Activated CD8-positive, alpha-beta memory T cell treated with anti-CD3 and anti-CD28 coated beads for 36 hours (primary cell): ENCODE results near the gene ERC2. TPM values are rescaled to one million over a fixed set of nuclear protein-coding genes. Genes with fewer than 3 reads are reported as not detected.

Experiments
- CTCF ChIA-PET: fragments of 350-600 bp; sonication (Branson Sonifier 250); formaldehyde crosslinking; loops from one replicate; lab custom pipeline; 2021; ENCODE audit warnings: antibody characterized with exemption; lab: Charles Lee
- POLR2A ChIA-PET: fragments of 350-600 bp; sonication (Branson Sonifier 250); formaldehyde crosslinking; loops from one replicate; lab custom pipeline; 2021; ENCODE audit warnings: antibody characterized with exemption; lab: Charles Lee
- total RNA-seq, 2 experiments: library from RNA; stranded (reverse); gene quantifications; one replicate each; pipeline ENCODE4 v1.2.3, GENCODE V29; 2021

The ERC2 gene
- total RNA-seq, 2 experiments from 2014 or later, result not detected

DNA sequence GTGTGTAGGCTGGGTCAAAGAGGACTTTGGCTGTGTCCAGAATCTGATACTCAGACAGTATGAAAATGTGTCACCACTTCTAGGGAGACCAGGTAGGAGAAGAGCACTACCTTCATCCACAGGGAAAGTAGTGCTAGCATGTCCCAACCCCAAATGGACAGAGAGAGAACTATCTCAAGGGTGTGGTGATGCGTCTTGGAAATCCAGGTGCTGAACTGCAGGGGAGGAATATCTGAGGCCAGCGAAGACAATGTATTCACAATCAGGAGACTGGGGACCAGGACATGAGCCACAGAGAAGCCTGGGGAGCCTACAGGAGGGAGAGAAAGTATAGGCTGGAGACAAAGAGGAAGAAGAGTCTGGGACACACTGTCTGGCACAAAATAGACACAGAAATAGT lies 829.1 kb downstream of the ERC2 start:
- POLR2A ChIA-PET, result no interaction called here

DNA sequence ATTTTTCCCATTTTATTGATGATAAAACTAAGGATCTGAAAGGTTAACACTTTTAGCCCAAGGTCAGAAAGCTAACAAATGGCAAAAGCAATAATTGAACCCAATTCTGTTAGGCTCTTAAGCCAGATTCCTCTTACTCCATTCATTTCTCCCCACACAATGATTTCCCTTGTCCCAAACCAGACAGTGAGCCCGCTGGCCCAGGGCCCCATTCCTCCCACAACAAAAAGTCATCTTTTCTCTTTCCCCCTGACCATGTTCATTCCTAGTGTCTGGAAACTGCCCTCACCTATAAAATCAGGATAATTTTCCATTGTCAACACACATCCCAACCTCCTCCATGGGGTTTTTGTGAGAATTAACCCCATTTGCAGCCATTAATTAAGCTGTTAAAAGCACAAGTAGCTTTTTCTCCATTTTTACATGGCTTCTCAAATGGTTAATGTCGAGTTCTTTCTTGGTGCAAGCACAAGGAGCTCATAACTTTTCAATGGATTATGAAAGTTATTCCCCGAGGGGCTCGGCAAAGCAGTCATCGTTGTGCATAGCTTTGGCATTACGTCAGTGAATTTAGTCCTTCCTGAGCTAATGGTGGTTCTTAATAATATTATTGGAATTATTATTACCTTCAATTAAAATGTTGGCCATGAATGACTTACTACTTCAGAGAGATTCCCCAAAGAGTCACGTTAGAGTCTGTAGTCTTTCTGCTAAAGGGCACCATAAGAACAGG lies 830.2 kb downstream of the ERC2 start:
- CTCF ChIA-PET, result no interaction called here
- POLR2A ChIA-PET, result no interaction called here

More for the DNA sequence above, 829.1 kb downstream of the ERC2 start:
- CTCF ChIA-PET, result no interaction called here

DNA sequence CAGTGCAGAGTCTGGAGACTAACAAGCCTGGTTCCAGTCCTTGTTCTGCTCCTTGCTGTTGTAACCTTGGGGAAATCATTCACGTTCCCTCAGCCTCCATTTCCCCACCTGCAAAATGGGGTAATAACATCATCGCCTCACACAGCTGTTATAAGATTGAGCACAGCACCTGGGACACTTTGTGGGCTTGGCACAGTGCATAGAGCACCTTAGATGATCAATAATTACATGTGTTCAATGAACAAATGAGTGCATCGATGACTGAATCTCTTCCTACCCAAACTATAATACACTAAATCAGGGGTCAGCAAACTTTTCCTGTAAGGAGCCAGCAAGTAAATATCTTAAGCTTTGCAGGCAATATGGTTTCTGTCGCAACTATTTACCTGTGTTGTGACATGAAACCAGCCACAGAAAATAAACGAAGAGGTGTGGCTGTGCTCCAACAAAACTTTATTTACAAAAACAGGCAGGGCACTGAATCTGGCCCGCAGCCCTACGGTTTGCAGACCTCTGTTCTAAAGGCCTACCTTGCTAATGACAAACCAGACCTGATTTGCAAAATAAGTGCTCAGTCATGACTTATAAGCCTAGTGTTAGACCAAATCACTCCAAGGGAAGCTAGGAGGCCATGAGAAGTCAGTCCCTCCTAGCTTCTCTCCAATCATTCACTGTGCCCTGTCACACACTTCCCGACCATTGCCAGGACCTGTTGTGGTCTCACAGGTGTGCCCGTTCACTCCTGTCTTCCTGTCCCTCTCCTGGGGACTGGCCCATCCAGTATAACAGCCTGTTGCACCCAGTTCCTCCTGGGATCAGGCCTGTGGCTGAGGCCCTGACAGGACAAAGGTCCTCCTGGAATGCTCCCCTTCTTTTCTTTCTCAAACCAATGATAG lies 831.7 kb downstream of the ERC2 start:
- POLR2A ChIA-PET, result no interaction called here

DNA sequence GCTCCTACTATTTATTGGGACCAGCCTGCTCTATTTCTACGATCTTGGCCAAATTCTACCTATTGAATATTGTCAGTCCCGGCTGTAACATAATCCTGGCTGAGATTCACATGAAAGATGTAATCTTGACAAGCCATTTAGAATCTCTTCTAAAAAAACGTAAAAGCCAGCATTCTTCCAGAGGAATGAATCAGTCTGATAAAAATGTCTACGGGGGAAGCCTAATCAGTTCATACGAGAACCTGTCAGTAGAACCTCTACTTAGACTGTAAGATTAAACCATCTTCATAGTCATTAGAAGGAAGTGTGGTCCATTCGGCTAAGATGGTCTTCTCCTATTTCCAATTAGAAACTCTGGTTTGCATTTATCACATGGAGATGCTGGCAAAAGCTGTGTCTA lies 833.9 kb downstream of the ERC2 start:
- ChIA-PET POLR2A (no interaction called here), CTCF (no interaction called here)

More for the DNA sequence above, 831.7 kb downstream of the ERC2 start:
- CTCF ChIA-PET, result no interaction called here

DNA sequence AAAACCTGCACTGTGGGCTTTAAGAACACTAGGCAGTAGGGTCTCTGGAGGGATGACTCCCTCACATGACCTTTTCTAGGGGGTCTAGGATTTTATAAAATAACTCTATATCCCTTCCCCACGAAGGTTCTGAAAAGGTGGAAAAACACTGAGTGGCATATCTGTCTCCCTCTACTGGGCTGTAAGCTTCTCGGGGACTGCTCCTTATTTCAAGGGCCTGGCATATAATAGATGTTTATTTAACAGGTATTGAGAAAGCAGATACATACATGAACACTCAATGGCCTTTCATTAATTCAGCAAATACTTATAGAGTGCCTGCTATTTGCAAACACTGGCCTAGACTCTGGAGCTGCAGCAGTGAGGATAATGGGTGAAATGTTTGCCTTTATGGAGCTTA lies 834.9 kb downstream of the ERC2 start:
- POLR2A ChIA-PET, result no interaction called here
- CTCF ChIA-PET, result no interaction called here

DNA sequence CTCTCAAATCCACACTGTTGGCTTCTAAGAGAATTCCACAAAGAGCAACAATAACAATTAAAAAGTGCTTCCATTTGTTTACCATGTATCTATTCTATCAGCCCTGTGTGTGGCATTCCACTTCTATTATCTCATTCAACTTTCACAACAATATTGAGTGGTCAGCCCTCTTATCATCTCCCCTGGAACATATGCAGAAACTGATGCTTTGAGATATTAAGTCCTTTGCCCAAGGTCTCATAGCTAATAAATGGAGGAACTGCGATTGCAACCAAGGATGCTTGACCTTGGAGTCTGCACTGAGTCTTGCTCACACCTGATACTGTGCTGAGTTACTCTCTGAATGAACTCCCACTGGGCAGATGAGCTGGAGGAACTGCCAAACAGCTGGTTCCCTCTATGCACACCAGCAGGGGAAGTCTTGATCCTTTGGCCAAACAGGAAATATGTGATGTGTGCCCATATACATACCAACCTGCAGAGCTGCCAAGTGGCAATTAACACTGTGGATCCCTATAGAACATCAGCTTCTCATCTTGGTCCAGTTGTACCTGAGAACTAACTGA lies 836.4 kb downstream of the ERC2 start:
- ChIA-PET POLR2A (no interaction called here), CTCF (no interaction called here)

DNA sequence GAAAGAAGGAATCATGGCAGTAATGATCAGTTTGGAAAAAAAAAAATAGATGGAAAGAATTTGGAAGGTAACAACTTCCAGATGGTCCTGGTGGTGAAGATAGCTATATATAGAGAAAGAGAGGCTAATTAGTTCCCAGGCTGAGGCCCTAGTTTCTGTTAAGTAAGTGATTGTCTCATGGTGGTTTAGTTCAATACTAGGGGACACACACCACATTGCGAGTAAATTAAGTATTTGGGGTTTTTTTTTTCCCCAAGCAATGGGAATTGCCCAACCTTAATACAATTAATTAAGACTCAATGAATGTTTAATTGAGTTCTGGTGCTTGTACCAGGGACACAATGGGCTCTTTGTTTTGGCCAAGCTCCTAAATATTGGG lies 837.4 kb downstream of the ERC2 start:
- ChIA-PET CTCF (no interaction called here), POLR2A (no interaction called here)

DNA sequence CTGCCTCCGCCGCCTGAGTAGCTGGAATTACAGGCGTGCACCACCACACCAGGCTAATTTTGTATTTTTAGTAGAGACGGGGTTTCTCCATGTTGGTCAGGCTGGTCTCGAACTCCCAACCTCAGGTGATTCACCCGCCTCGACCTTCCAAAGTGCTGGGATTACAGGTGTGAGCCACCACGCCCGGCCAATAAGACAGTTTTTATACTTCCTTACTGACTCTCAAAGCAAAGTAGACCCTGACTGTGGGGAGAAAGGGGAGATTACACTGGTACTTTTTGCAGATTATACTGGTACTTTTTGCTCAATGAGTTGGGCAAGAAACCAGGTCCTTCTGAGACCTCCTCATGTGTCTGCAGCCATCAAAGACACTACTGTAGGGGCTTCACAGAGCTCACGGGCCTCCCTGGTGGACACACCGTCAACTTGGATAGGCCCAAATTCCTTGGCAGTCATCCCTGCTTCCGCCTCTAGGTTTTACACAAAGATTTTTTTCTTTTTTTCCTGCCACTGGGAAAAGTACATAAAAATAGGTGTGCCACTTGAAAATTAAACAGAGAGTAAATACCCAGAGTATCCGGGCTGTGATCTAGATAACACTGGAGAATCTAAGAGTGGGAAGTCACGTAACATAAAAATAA lies 837.9 kb downstream of the ERC2 start:
- ChIA-PET CTCF (no interaction called here), POLR2A (no interaction called here)

DNA sequence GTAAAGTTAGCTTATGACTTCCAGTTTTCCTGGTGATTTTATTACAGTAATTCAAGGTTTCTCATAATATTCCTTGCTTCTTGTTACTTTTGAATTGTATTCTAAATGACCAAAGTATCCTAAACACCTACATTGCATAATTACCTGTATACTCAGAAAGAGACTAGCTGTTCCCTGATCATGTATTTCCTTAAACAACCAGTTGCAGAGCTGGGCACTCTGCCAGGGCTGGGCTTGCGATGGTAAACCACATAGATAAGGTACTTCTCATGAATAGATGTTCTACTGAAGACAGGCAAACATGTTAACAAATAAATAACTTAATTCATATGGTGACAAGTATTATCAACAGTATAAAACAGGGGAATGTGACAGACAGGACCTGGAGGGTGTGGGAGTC lies 838.8 kb downstream of the ERC2 start:
- CTCF ChIA-PET, result no interaction called here
- POLR2A ChIA-PET, result no interaction called here

DNA sequence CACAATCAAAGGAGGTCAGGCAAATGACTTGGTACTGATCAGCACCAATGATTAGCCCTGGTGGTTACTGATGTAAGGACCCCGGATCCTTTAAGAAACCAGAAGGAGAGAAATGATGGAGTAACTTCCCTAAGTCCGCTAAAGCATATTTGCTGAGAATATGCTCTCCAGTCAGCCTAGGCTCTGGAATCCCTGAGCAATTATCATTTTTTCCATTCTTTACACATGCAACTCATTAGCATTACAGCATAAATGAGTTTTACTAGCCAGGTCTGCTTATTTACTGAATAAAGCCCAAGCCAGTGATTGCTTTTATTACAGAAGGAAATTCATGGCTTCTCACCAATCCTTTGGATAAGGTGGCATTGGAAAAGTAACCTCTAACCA lies 842.0 kb downstream of the ERC2 start:
- ChIA-PET POLR2A (no interaction called here), CTCF (no interaction called here)

DNA sequence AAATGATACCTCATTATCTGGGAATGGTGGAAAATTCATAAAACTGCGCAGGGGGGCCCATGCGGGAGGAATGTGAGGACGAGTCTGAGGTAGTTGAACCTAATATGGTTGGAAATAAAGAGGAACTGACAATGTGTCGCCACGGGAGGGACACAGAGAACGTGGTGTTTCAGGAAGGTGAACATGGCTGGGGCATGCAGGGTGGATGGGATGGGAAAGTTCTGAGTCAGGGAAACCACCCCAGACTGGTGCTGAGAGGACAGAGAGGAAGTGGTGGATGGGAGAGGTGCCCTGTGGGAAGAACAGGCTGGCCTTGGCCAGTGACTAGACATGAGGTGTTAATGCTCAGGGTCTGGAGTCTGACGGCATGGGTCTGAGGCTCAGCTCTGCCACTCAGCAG lies 844.0 kb downstream of the ERC2 start:
- CTCF ChIA-PET, result no interaction called here

DNA sequence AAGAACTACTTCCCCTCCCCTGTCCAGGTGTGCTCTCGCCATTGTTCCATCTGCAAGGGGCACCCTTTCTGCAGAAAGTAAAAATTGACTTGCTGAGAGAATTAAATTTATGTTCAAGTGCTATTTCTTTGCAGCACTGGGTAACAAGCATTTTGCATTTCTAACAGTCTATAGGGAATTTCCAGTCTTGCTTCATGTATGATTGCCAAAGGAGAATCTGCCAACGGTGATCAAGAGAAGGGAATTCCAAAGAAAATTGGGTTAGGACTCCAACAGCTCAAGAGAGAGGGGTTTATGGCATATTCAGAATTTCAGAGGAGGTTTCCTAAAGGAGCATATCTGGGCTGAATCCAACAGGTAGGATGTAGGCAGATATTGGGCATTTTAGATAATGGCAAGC lies 844.5 kb downstream of the ERC2 start:
- CTCF ChIA-PET, result no interaction called here
- POLR2A ChIA-PET, result no interaction called here

More for the DNA sequence above, 844.0 kb downstream of the ERC2 start:
- POLR2A ChIA-PET, result no interaction called here

DNA sequence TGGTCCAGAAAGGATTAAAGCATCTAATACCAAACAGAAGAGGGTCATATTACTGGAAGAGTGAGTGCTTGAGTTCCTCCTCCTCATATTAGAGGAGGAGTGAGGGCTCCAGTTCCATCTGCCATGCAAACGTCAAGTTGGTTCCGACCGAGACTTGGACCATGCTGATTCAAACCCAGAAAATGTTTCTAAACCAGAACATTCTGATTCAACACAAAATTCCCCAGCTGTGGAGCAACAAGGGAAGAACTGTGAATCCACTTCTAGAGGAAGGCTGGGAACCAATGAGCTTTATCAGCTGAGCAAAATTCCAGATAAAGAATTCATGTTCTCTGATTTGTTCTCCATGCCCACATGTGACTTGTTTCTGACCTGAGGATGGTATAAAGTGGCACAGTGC lies 845.5 kb downstream of the ERC2 start:
- ChIA-PET POLR2A (no interaction called here), CTCF (no interaction called here)

DNA sequence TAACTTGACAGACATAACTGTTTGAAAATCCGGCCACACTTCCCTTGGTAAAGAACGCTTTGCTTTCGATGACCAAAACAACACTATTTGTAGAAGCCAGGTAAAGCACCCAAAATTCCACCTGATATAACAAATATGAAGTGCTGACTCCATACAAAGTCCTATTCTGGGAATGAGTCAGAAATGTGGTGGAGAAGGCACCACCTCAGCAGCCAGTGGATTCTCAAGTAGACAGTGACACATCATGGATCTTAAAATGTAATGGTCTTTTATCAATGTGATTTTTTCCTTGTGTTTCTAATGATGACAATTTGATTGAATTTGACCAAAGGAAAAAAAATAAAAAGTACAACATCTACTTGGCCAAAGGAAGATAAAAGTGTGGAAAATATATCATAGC lies 846.2 kb downstream of the ERC2 start:
- CTCF ChIA-PET, result no interaction called here
- POLR2A ChIA-PET, result no interaction called here

DNA sequence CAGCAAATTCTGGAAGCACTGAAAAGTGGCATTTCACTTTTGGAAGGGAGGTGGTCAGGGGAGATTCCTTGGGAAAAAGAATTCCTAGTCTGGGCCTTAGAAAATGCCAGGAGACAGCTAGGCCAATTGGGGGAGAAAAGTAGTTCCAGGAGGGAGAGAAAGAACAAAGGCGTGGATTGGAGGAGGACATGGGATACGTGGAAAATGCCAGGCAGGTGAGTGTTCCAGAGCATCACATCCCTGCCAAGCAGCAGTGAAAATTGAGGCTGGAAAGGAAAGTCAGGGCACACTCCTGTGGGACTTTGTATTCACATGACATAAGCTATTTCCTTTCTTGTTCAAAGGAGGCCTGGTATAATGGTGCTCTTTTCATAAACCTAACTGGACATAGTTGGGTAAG lies 846.6 kb downstream of the ERC2 start:
- POLR2A ChIA-PET, result no interaction called here

DNA sequence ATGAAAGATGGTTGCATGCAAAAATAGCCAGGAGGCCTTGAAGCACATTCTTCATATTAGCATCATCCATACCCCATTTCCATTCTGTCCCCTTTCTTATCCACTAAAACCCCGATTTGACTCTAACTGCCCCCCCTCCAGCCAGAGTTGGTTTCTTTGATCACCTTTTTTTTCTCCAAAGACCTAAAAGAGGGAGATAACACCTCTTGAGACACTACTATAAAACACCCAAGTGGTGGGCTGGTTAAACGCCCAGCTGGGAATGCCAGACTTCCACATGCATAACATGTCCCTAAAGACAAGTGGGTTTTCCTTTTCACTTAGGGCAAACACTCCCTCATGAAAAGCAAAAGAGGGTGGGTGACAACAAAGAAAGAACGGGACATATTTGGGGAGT lies 847.2 kb downstream of the ERC2 start:
- CTCF ChIA-PET, result no interaction called here

More for the DNA sequence above, 846.6 kb downstream of the ERC2 start:
- CTCF ChIA-PET, result no interaction called here

DNA sequence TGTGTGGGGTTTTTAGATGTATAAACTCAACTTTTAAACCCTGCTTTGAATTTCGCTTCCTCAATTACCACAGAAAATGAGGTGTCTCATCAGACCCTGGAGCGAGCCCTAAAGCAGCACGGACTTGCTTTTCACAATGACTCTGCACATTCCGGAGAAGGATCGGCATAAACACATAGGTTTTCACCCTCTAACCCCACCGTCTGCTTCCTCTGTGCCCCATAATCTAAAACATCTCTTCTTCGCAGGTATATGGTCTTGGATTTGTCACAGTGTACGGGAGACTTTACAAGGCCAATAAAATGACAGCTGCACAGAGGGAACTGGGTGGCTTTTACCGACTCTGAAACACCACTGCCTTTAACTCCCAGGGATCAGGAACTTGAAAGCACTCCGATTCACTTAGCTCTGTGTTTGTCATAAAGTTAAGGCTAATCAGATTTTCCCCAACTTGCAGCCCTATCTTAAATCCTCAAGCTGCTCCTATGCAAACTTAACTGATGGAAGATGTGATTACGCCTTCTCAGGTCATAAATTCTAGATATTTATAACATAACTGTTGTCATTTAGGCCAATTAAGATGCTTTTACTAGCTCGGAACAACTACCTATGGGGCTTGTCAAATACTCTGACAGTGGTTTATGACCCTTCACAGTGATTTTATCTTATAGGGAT lies 847.8 kb downstream of the ERC2 start:
- ChIA-PET POLR2A (no interaction called here), CTCF (no interaction called here)

More for the DNA sequence above, 847.2 kb downstream of the ERC2 start:
- POLR2A ChIA-PET, result no interaction called here

DNA sequence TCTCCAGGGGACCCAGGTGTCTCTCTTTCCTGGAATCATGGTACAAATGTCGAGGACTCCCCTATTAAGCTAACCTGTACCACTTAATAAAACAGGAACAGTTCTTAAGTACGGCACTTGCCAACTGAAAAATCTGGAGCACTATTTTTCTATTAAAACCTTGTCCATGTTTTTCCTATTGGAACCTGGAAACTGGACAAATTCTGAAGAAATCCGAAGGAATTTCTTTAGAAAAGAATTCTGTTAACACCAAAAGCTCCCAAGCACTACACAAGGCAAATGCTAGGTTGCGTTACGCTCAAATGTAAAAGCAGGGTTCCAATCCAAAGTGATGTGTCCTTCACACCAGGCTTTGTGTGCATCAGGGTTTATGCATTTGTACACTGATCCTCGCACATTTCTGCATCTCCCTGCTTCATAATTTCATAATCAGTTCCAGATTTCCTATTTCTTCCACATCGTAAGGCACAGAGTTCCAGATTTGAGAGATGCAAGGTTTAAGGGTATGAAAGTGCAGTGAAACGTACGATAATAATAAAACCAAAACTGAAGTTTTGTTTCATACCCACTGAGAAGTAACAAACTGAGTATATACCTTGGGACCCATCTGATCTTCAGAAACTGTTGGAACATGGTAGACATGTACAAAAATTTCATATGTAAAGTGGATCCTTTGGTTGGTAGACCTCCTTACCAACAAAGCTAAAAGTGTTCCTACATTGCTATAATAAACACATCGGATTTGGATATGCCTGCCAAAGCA lies 849.0 kb downstream of the ERC2 start:
- ChIA-PET CTCF (no interaction called here), POLR2A (no interaction called here)

DNA sequence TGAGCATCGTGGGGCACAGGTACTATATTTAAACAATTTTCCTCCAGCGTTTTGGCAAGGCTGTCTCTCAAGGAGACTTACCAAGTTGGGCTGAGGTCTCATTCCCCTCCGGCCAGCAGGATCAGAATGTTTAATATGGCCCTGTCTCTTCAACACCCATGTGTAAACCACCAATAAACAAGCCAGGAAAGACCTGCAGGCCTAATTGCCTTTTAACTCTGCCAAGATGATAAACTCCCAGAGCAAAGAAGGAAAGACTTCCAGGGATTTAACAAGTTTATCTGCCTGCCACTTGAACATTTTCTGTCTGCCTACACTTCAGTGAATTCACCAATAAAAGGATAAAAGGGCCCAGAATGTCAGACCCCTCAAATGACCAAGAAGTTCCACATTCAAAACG lies 850.9 kb downstream of the ERC2 start:
- ChIA-PET POLR2A (no interaction called here), CTCF (no interaction called here)
